HCT116 (cell line): ENCODE data around the gene IGLL5. TPM values are rescaled to one million over a fixed set of nuclear protein-coding genes. Genes with fewer than 3 reads are reported as not detected.

Source experiments
- ATAC-seq: fragments of 200-7000 bp; cut with Tn5 transposase; 2 replicates; pipeline ENCODE4 v1.9.1; 2020; ENCODE audit warnings: mild to moderate bottlenecking, moderate library complexity
- BruUV-seq: library from RNA; stranded (reverse); fragments of 400-500 nt; replicated peaks from 2 replicates; lab custom pipeline; 2021; lab: Mats Ljungman, UMichigan
- CTCF ChIA-PET: fragments of 300-600 bp; sonication (Branson Sonifier 250); formaldehyde crosslinking; loops from one replicate; lab custom pipeline; 2021; ENCODE audit warnings: antibody characterized with exemption; lab: Charles Lee
- POLR2A ChIA-PET: fragments of 300-600, 350-600 bp; sonication (Branson Sonifier 250); formaldehyde crosslinking; loops from one replicate; lab custom pipeline; 2021; ENCODE audit warnings: antibody characterized with exemption; lab: Charles Lee
- RAD21 ChIA-PET, 2 experiments: fragments of 300-600 bp; sonication (Branson Sonifier 250); formaldehyde crosslinking; loops; one replicate each; lab custom pipeline; 2023; ENCODE audit warnings: low total read pairs in 2 of 2; ENCODE audit not compliant: uncharacterized antibody in 2 of 2, unreplicated experiment in 2 of 2, low non-redundant PET in 1 of 2; lab: Charles Lee
- DNase-seq: peaks from one replicate; pipeline ENCODE4 v3.0.0-alpha.2; 2010; ENCODE audit warnings: low read depth, low spot score
- H2AFZ ChIP-seq: fragments of 200-600 bp; shearing (Covaris generic), sonication (generic); 2 replicates; pipeline ENCODE4 v1.6.1; 2017; ENCODE audit warnings: low read depth, mixed run types, mixed read lengths, antibody characterized with exemption, low read length; ENCODE audit not compliant: poor library complexity, severe bottlenecking
- H3K27ac ChIP-seq: 2 replicates; pipeline ENCODE4 v1.5.1; 2012; ENCODE audit warnings: low read depth, low read length
- H3K27me3 ChIP-seq: fragments of 200-600 bp; sonication (generic); 2 replicates; pipeline ENCODE4 v1.6.1; 2016; ENCODE audit warnings: mixed run types, low read length, mixed read lengths; ENCODE audit not compliant: insufficient read depth
- H3K36me3 ChIP-seq, 2 experiments: fragments of 200-500 bp in 1 of 2; fragments of 200-600 bp in 1 of 2; sonication (Bioruptor generic) in 1 of 2; sonication (generic) in 1 of 2; 2 replicates each; pipeline versions ENCODE4 v1.5.1 to v1.6.1; 2014 to 2016; ENCODE audit warnings: low read length in 2 of 2, inconsistent platforms in 1 of 2, mixed read lengths in 1 of 2, mixed run types in 1 of 2; ENCODE audit not compliant: insufficient read depth in 2 of 2, control insufficient read depth in 1 of 2
- H3K4me1 ChIP-seq, 2 experiments: fragments of 200-600 bp in 1 of 2; sonication (generic) in 1 of 2; 2 replicates each; pipeline versions ENCODE4 v1.5.1 to v1.6.1; 2012 to 2017; ENCODE audit warnings: low read length in 2 of 2, inconsistent platforms in 1 of 2, mild to moderate bottlenecking in 1 of 2, mixed read lengths in 1 of 2, mixed run types in 1 of 2, moderate library complexity in 1 of 2; ENCODE audit not compliant: insufficient read depth in 2 of 2, control insufficient read depth in 1 of 2
- H3K4me2 ChIP-seq: fragments of 200-600 bp; sonication (generic); 2 replicates; pipeline ENCODE4 v1.6.1; 2017; ENCODE audit warnings: mixed run types, low read length, mixed read lengths
- H3K4me3 ChIP-seq, 2 experiments: fragments of 200-600 bp in 1 of 2; sonication (generic) in 1 of 2; replicated peaks in 1 of 2; 2 replicates each; pipeline ENCODE4 v1.5.1; 2011 to 2016; ENCODE audit warnings: low read length in 2 of 2, control low read depth in 1 of 2, low read depth in 1 of 2, mild to moderate bottlenecking in 1 of 2, mixed read lengths in 1 of 2, mixed run types in 1 of 2
- H3K79me2 ChIP-seq: fragments of 200-600 bp; sonication (generic); 2 replicates; pipeline ENCODE4 v1.6.1; 2017; ENCODE audit warnings: mild to moderate bottlenecking, mixed run types, low read length, moderate library complexity, mixed read lengths; ENCODE audit not compliant: insufficient read depth
- H3K9ac ChIP-seq: fragments of 200-600 bp; sonication (generic); 2 replicates; pipeline ENCODE4 v1.6.1; 2016; ENCODE audit warnings: low read length, mixed read lengths
- H3K9me2 ChIP-seq: fragments of 200-600 bp; sonication (generic), shearing (Covaris generic); 2 replicates; pipeline ENCODE4 v1.6.1; 2017; ENCODE audit warnings: mixed run types, mild to moderate bottlenecking, moderate library complexity; ENCODE audit not compliant: insufficient read depth
- H3K9me3 ChIP-seq, 2 experiments: fragments of 200-500 bp in 1 of 2; fragments of 200-600 bp in 1 of 2; sonication (Bioruptor generic) in 1 of 2; sonication (generic) in 1 of 2; 2 replicates each; pipeline ENCODE4 v1.6.1; 2014 to 2017; ENCODE audit warnings: low read length in 2 of 2, mixed read lengths in 2 of 2, inconsistent platforms in 1 of 2, low read depth in 1 of 2, mild to moderate bottlenecking in 1 of 2, mixed run types in 1 of 2, moderate library complexity in 1 of 2; ENCODE audit not compliant: control insufficient read depth in 1 of 2, insufficient read depth in 1 of 2
- H4K20me1 ChIP-seq: fragments of 200-600 bp; sonication (generic), shearing (Covaris generic); 2 replicates; pipeline ENCODE4 v1.6.1; 2017; ENCODE audit warnings: mixed run types, mild to moderate bottlenecking, moderate library complexity; ENCODE audit not compliant: insufficient read depth
- CBX3 ChIP-seq: IDR thresholded peaks from 2 replicates; pipeline ENCODE4 v1.6.1; 2012; ENCODE audit warnings: low read depth
- FOSL1 ChIP-seq: IDR thresholded peaks from 2 replicates; pipeline ENCODE4 v1.6.1; 2012; ENCODE audit warnings: low read depth
- POLR2A ChIP-seq: IDR thresholded peaks from 2 replicates; pipeline ENCODE4 v1.7.0; 2011; ENCODE audit warnings: borderline replicate concordance; ENCODE audit not compliant: insufficient read depth, insufficient read length; ENCODE audit errors: extremely low read depth
- RAD21 ChIP-seq: IDR thresholded peaks from 2 replicates; pipeline ENCODE4 v1.6.1; 2012; ENCODE audit warnings: low read depth, mild to moderate bottlenecking
- SIN3A ChIP-seq: IDR thresholded peaks from 2 replicates; pipeline ENCODE4 v1.6.1; 2012; ENCODE audit warnings: low read depth
- SP1 ChIP-seq: IDR thresholded peaks from 2 replicates; pipeline ENCODE4 v1.6.1; 2012; ENCODE audit warnings: low read depth
- SRF ChIP-seq: IDR thresholded peaks from 2 replicates; pipeline ENCODE4 v1.6.1; 2012; ENCODE audit warnings: low read depth
- TCF7L2 ChIP-seq: IDR thresholded peaks from 2 replicates; pipeline ENCODE4 v1.7.0; 2011; ENCODE audit warnings: borderline replicate concordance, inconsistent platforms; ENCODE audit not compliant: insufficient read depth, insufficient read length; ENCODE audit errors: extremely low read depth
- YY1 ChIP-seq: IDR thresholded peaks from 2 replicates; pipeline ENCODE4 v1.6.1; 2011; ENCODE audit warnings: low read length, low read depth, moderate library complexity, mild to moderate bottlenecking; ENCODE audit not compliant: insufficient replicate concordance; ENCODE audit errors: extremely low read depth
- ZFX ChIP-seq: fragments of 450-650 bp; IDR thresholded peaks from 2 replicates; pipeline ENCODE4 v1.6.1; 2017
- ZNF274 ChIP-seq: fragments of 200-500 bp; sonication (Bioruptor generic); IDR thresholded peaks from 2 replicates; pipeline ENCODE4 v1.6.1; 2014; ENCODE audit warnings: mild to moderate bottlenecking, low read depth, low read length, inconsistent platforms
- intact Hi-C: fragments of 100-400 bp; cut with micrococcal nuclease; formaldehyde crosslinking; loops from 2 replicates; pipeline ENCODE4 v1.10.0; 2022
- total RNA-seq: library from RNA; stranded (reverse); gene quantifications from one replicate; pipeline ENCODE4 v1.2.1, GENCODE V29; 2021; ENCODE audit not compliant: unreplicated experiment
- TF ChIP-seq, protein P1 (sequence below), 3 experiments: fragments of 200-600 bp in 1 of 3; sonication (generic) in 1 of 3; IDR thresholded peaks in 2 of 3; conservative IDR thresholded peaks in 1 of 3; 2 replicates each; pipeline ENCODE4 v1.5.1; 2012 to 2017; ENCODE audit warnings: low read depth in 2 of 3, low read length in 2 of 3, antibody characterized with exemption in 1 of 3, borderline replicate concordance in 1 of 3, control low read depth in 1 of 3, mild to moderate bottlenecking in 1 of 3, mixed read lengths in 1 of 3, mixed run types in 1 of 3, moderate library complexity in 1 of 3; ENCODE audit not compliant: insufficient read depth in 1 of 3
- TF ChIP-seq, protein P2 (sequence below): IDR thresholded peaks from 2 replicates; pipeline ENCODE4 v1.6.1; 2011; ENCODE audit warnings: mild to moderate bottlenecking, low read length, moderate library complexity; ENCODE audit not compliant: insufficient replicate concordance; ENCODE audit errors: extremely low read depth

Gene IGLL5
- total RNA-seq, 1 experiment from 2014 or later, result not detected

DNA sequence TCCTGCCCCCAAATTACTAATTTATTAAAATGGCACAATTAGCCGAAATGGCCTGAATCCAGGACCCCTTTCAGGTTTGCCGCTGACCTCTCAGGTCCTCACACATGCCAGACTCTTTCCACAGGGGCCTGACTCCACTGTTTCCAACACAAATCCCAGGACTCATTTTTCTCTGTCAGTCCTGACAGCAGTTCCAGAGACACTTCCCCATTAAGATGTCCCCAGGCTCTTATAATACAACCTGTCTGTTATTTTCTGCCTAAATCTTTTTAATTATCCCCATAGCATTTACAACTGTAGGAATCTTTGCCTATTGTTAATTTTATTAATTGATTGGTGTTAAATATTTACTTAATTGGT lies 9.4 kb upstream of the IGLL5 start:
- Histone ChIP-seq H3K79me2 (no peaks in the 10 kb centered on the region), H3K27ac (no peak overlapping the region), H2AFZ (no peak overlapping the region), H4K20me1 (no peaks in the 10 kb centered on the region), H3K36me3 (no peaks in the 10 kb centered on the region), H3K9me2 (no peaks in the 10 kb centered on the region), H3K4me3 (no peak overlapping the region), H3K4me2 (no peak overlapping the region), H3K27me3 (no peaks in the 10 kb centered on the region), H3K9me3 (no peaks in the 10 kb centered on the region), H3K4me1 (no peaks in the 10 kb centered on the region), H3K9ac (no peak overlapping the region)
- CTCF ChIA-PET, result interaction anchor here (1.2 to 1.8 kb wide), 4 partner anchors 15 to 158 kb away, joined by 3 to 31 read pairs (median 9); no protein-coding TSS in a partner anchor
- DNase-seq (no peak), ATAC-seq (no peak)
- intact Hi-C loops, result no loop called here
- no TSS peak for BruUV-seq
- RAD21 ChIA-PET, result no interaction called here
- TF ChIP-seq, protein P1, sequence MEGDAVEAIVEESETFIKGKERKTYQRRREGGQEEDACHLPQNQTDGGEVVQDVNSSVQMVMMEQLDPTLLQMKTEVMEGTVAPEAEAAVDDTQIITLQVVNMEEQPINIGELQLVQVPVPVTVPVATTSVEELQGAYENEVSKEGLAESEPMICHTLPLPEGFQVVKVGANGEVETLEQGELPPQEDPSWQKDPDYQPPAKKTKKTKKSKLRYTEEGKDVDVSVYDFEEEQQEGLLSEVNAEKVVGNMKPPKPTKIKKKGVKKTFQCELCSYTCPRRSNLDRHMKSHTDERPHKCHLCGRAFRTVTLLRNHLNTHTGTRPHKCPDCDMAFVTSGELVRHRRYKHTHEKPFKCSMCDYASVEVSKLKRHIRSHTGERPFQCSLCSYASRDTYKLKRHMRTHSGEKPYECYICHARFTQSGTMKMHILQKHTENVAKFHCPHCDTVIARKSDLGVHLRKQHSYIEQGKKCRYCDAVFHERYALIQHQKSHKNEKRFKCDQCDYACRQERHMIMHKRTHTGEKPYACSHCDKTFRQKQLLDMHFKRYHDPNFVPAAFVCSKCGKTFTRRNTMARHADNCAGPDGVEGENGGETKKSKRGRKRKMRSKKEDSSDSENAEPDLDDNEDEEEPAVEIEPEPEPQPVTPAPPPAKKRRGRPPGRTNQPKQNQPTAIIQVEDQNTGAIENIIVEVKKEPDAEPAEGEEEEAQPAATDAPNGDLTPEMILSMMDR (IDR thresholded peaks at IDR 0.05 in 2 of 3, conservative IDR thresholded peaks at IDR 0.05 in 1 of 3; ENCODE audit: borderline replicate concordance in 1 of 3, insufficient read depth in 1 of 3, low read depth in 2 of 3, low read length in 2 of 3), result no peak
- TF ChIP-seq CBX3, result no peak
- TF ChIP-seq SIN3A, result no peak
- no peak for TF ChIP-seq SRF
- TF ChIP-seq ZNF274, result no peak
- TF ChIP-seq FOSL1, result no peak
- TF ChIP-seq YY1, result no peak
- TF ChIP-seq ZFX, result no peak
- TF ChIP-seq SP1, result no peak
- TF ChIP-seq, protein P2, sequence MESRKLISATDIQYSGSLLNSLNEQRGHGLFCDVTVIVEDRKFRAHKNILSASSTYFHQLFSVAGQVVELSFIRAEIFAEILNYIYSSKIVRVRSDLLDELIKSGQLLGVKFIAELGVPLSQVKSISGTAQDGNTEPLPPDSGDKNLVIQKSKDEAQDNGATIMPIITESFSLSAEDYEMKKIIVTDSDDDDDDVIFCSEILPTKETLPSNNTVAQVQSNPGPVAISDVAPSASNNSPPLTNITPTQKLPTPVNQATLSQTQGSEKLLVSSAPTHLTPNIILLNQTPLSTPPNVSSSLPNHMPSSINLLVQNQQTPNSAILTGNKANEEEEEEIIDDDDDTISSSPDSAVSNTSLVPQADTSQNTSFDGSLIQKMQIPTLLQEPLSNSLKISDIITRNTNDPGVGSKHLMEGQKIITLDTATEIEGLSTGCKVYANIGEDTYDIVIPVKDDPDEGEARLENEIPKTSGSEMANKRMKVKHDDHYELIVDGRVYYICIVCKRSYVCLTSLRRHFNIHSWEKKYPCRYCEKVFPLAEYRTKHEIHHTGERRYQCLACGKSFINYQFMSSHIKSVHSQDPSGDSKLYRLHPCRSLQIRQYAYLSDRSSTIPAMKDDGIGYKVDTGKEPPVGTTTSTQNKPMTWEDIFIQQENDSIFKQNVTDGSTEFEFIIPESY, result no peak
- no peak for TF ChIP-seq POLR2A
- TF ChIP-seq RAD21, result no peak
- no peak for TF ChIP-seq TCF7L2
- POLR2A ChIA-PET, result no interaction called here
